GM12865 (cell line): ENCODE results near the gene APOC4.
"Not testable (repeated sequence)": the region's sequence is repeated elsewhere in the genome, so short reads cannot be mapped to it uniquely, and the experiment has no call there.

Source experiments
- DNase-seq: peaks from one replicate; pipeline ENCODE4 v3.0.0; 2010; ENCODE audit warnings: low read depth
- H3K4me3 ChIP-seq: 2 replicates; pipeline ENCODE4 v1.5.1; 2011; ENCODE audit warnings: mild to moderate bottlenecking, low read depth, low read length, control low read depth
- CTCF ChIP-seq: IDR thresholded peaks from 2 replicates; pipeline ENCODE4 v1.5.1; 2011; ENCODE audit warnings: low read length, control low read depth, low read depth, inconsistent platforms; ENCODE audit not compliant: insufficient read depth; ENCODE audit errors: missing control alignments

Gene APOC4

GRCh38 chr19:44961821-44962220 is 19.8 kb downstream of the APOC4 start:
- no peak overlapping the region for H3K4me3 ChIP-seq
- TF ChIP-seq CTCF: no peak
- no peak for DNase-seq

- DNase-seq: no peak
- TF ChIP-seq CTCF: no peak
- H3K4me3 ChIP-seq: no peak overlapping the region
Observed at GRCh38 chr19:44968118-44968517, 26.1 kb downstream of the APOC4 start.

GRCh38 chr19:44968670-44969069 is 26.6 kb downstream of the APOC4 start:
- H3K4me3 ChIP-seq: no peak overlapping the region
- no peak for DNase-seq
- no peak for TF ChIP-seq CTCF

- no peak for DNase-seq
- no peak for TF ChIP-seq CTCF
Observed at GRCh38 chr19:44969437-44969836, 27.4 kb downstream of the APOC4 start.

GRCh38 chr19:44971451-44971850 is 29.4 kb downstream of the APOC4 start:
- not testable (repeated sequence) for DNase-seq, H3K4me3 ChIP-seq

More at GRCh38 chr19:44969437-44969836, 27.4 kb downstream of the APOC4 start:
- no peak overlapping the region for H3K4me3 ChIP-seq

GRCh38 chr19:44972802-44973201 is 30.8 kb downstream of the APOC4 start:
- TF ChIP-seq CTCF: no peak
- DNase-seq: no peak
- no peak overlapping the region for H3K4me3 ChIP-seq

- H3K4me3 ChIP-seq: no peak overlapping the region
- no peak for TF ChIP-seq CTCF
- no peak for DNase-seq
Observed at GRCh38 chr19:44973982-44974735, 32.1 kb downstream of the APOC4 start.
